OCI-LY7 (cell line): ENCODE measurements around the gene HRCT1.
"Not testable (repeated sequence)": the region's sequence is repeated elsewhere in the genome, so short reads cannot be mapped to it uniquely, and the experiment has no call there.

Experiments
- CTCF ChIP-seq: fragments of 200-600 bp; sonication (generic); conservative IDR thresholded peaks from 2 replicates; pipeline ENCODE4 v1.5.1; 2014; ENCODE audit warnings: mild to moderate bottlenecking, antibody characterized with exemption, low read length, moderate library complexity, mixed read lengths
- EZH2phosphoT487 ChIP-seq: fragments of 200-600 bp; sonication (generic); IDR thresholded peaks from 2 replicates; pipeline ENCODE4 v1.6.1; 2018; ENCODE audit warnings: low read depth, borderline replicate concordance, mild to moderate bottlenecking, mixed run types, antibody characterized with exemption, low read length, moderate library complexity, mixed read lengths

DNA sequence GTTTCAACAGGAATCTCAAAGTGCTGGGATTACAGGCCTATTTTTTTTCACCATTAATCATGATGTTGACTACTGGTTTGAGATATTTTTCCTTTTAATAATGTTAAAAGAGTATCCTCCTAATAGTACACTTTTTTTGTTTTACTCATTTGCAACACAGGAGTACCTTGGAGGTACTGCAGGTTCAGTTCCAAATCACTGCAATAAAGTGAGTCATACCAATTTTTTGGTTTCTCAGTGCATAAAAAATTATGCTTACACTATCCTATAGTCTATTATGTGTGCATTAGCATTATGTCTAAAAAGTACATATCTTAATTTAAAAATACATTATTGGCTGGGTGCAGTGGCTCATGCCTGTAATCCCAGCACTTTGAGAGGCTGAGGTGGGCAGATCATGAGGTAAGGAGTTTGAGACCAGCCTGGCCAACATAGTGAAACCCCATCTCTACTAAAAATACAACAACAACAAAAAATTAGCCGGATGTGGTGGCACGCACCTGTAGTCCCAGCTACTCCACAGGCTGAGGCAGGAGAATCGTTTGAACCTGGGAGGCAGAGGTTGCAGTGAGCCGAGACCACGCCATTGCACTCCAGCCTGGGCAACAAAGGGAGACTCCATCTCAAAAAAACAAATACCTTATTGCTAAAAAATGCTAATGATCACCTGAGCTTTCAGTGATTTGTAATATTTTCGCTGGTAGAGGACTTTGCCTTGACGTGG lies 8.5 kb upstream of the HRCT1 start:
- TF ChIP-seq CTCF, EZH2phosphoT487: not testable (repeated sequence)
